ENCODE data around the gene FLAD1. TPM values are rescaled to one million over a fixed set of nuclear protein-coding genes. Genes with fewer than 3 reads are reported as not detected.

FLAD1 gene
- total and polyA plus RNA-seq, 2 experiments from 2014 or later, result 74.5 to 75.0 TPM

GRCh38 chr1:155003766-155004351 lies 20.7 kb downstream of the FLAD1 start:
- no peaks in the 10 kb centered on the region for H3K36me3 ChIP-seq (ENCODE audit: insufficient read depth)
- Mint-ChIP-seq H3K36me3 (ENCODE audit: low read depth) (peaks cover 4% of the 10 kb centered on the region; the same call in 1 of the 3 replicates), H3K9me3 (no peaks in the 10 kb centered on the region), H3K27ac (peak overlapping the region; percentile 95), H3K27me3 (ENCODE audit: insufficient read depth, low read depth, poor library complexity) (peaks cover 21% of the 10 kb centered on the region), H3K4me3 (peak overlapping the region; percentile 92), H3K4me1 (peaks cover 39% of the 10 kb centered on the region)
- ATAC-seq (peak; percentile 4), DNase-seq (ENCODE audit: low spot score) (peak; percentile 87)
- peak overlapping the region; percentile 96 for H3K4me3 ChIP-seq
- H3K4me2 ChIP-seq, result peak overlapping the region; percentile 96
- peaks cover 40% of the 10 kb centered on the region for H3K79me2 ChIP-seq (replicated peaks; ENCODE audit: insufficient read depth)
- 0 out of 2 replicates have a peak overlapping the region, but pooled peaks have one; percentile 66 for H3K27ac ChIP-seq (ENCODE audit: low read depth)
- no peaks in the 10 kb centered on the region for H3K27me3 ChIP-seq (ENCODE audit: insufficient read depth)
- H4K20me1 ChIP-seq (replicated peaks; ENCODE audit: insufficient read depth), result no peaks in the 10 kb centered on the region; the same call in 1 of the 2 replicates
- peaks cover 16% of the 10 kb centered on the region for H3F3A ChIP-seq (replicated peaks; ENCODE audit: low read depth)
- peaks cover 25% of the 10 kb centered on the region for H3K4me1 ChIP-seq (ENCODE audit: insufficient read depth)
- H2AFZ ChIP-seq, result no peak overlapping the region
- no peak for TF ChIP-seq CTCF (conservative IDR thresholded peaks at IDR 0.05; ENCODE audit: low read depth in 2 of 2)
- peak; percentile 2 for TF ChIP-seq REST (IDR thresholded peaks at IDR 0.05; ENCODE audit: unreplicated experiment)
- TF ChIP-seq ETS1 (IDR thresholded peaks at IDR 0.05), result peak; percentile 67; the same call in 1 of the 2 replicates
- no peaks in the 10 kb centered on the region for H3K9me2 ChIP-seq (ENCODE audit: insufficient read depth)

- Histone ChIP-seq H4K20me1 (replicated peaks; ENCODE audit: insufficient read depth) (peaks cover under 1% of the 10 kb centered on the region; the same call in 1 of the 2 replicates), H3K4me1 (ENCODE audit: insufficient read depth) (peaks cover 27% of the 10 kb centered on the region), H3K4me3 (peak overlapping the region; percentile 96), H3K79me2 (replicated peaks; ENCODE audit: insufficient read depth) (peaks cover 40% of the 10 kb centered on the region), H3K36me3 (ENCODE audit: insufficient read depth) (no peaks in the 10 kb centered on the region), H3K9me2 (ENCODE audit: insufficient read depth) (no peaks in the 10 kb centered on the region), H2AFZ (no peak overlapping the region), H3K27me3 (ENCODE audit: insufficient read depth) (no peaks in the 10 kb centered on the region), H3F3A (replicated peaks; ENCODE audit: low read depth) (peaks cover 16% of the 10 kb centered on the region), H3K4me2 (peak overlapping the region; percentile 96), H3K27ac (ENCODE audit: low read depth) (0 out of 2 replicates have a peak overlapping the region, but pooled peaks have one; percentile 66)
- Mint-ChIP-seq H3K4me3 (peak overlapping the region; percentile 92), H3K27me3 (ENCODE audit: insufficient read depth, low read depth, poor library complexity) (peaks cover 20% of the 10 kb centered on the region), H3K27ac (peak overlapping the region; percentile 95), H3K36me3 (ENCODE audit: low read depth) (peaks cover 4% of the 10 kb centered on the region; the same call in 1 of the 3 replicates), H3K9me3 (no peaks in the 10 kb centered on the region), H3K4me1 (peaks cover 40% of the 10 kb centered on the region)
- ATAC-seq (no peak), DNase-seq (ENCODE audit: low spot score) (no peak)
- TF ChIP-seq CREB1 (CRISPR knock-in tag; IDR thresholded peaks at IDR 0.05; ENCODE audit: low read depth) (no peak), ETS1 (IDR thresholded peaks at IDR 0.05) (no peak)
Observed at GRCh38 chr1:155004352-155005075, 21.4 kb downstream of the FLAD1 start.

Measured in GM23338 (cell line).